HEK293T (cell line): ENCODE results near the gene RBM28.

ENCODE experiments used
- CTCF ChIA-PET: fragments of 350-600 bp; formaldehyde crosslinking; extraction: SDS; loops from one replicate; lab custom pipeline; 2021; ENCODE audit warnings: antibody characterized with exemption, inconsistent platforms; lab: Yijun Ruan, JAX
- POLR2A ChIA-PET: fragments of 350-600 bp; formaldehyde crosslinking; extraction: SDS; loops from one replicate; lab custom pipeline; 2020; ENCODE audit warnings: antibody characterized with exemption, inconsistent platforms; lab: Yijun Ruan, JAX
- DNase-seq: peaks from one replicate; pipeline ENCODE4 v3.0.0; 2012; ENCODE audit warnings: mixed read lengths; ENCODE audit errors: extremely low spot score
- ARNT ChIP-seq: fragments of 450-650 bp; IDR thresholded peaks from 2 replicates; pipeline ENCODE4 v1.6.1; 2017; ENCODE audit warnings: mild to moderate bottlenecking
- BHLHE40 ChIP-seq: fragments of 450-650 bp; IDR thresholded peaks from 2 replicates; pipeline ENCODE4 v1.6.1; 2016; ENCODE audit warnings: mild to moderate bottlenecking, moderate library complexity, borderline replicate concordance
- CTBP1 ChIP-seq: fragments of 450-650 bp; IDR thresholded peaks from 2 replicates; pipeline ENCODE4 v1.6.1; 2016; ENCODE audit warnings: borderline replicate concordance
- ELF4 ChIP-seq: fragments of 450-650 bp; IDR thresholded peaks from 2 replicates; pipeline ENCODE4 v1.6.1; 2017; ENCODE audit warnings: antibody characterized with exemption
- FOXA1 ChIP-seq: fragments of 450-650 bp; IDR thresholded peaks from 2 replicates; pipeline ENCODE4 v1.6.1; 2016; ENCODE audit warnings: mild to moderate bottlenecking
- FOXK2 ChIP-seq: fragments of 450-650 bp; IDR thresholded peaks from 2 replicates; pipeline ENCODE4 v1.6.1; 2016; ENCODE audit warnings: mild to moderate bottlenecking
- FOXM1 ChIP-seq: fragments of 450-650 bp; IDR thresholded peaks from 2 replicates; pipeline ENCODE4 v1.6.1; 2017; ENCODE audit warnings: mild to moderate bottlenecking, borderline replicate concordance
- HDGF ChIP-seq: fragments of 450-650 bp; IDR thresholded peaks from 2 replicates; pipeline ENCODE4 v1.6.1; 2017; ENCODE audit warnings: antibody characterized with exemption, borderline replicate concordance
- L3MBTL2 ChIP-seq: fragments of 450-650 bp; conservative IDR thresholded peaks from 2 replicates; pipeline ENCODE4 v1.6.1; 2016; ENCODE audit warnings: mild to moderate bottlenecking
- LEF1 ChIP-seq: fragments of 450-650 bp; IDR thresholded peaks from 2 replicates; pipeline ENCODE4 v1.6.1; 2017; ENCODE audit warnings: mild to moderate bottlenecking, borderline replicate concordance
- NFRKB ChIP-seq: fragments of 450-650 bp; IDR thresholded peaks from 2 replicates; pipeline ENCODE4 v1.6.1; 2016; ENCODE audit warnings: mild to moderate bottlenecking, moderate library complexity
- PKNOX1 ChIP-seq: fragments of 450-650 bp; IDR thresholded peaks from 2 replicates; pipeline ENCODE4 v1.6.1; 2016
- SP1 ChIP-seq: fragments of 450-650 bp; IDR thresholded peaks from 2 replicates; pipeline ENCODE4 v1.6.1; 2017
- SUZ12 ChIP-seq: fragments of 450-650 bp; IDR thresholded peaks from 2 replicates; pipeline ENCODE4 v1.6.1; 2016; ENCODE audit warnings: mild to moderate bottlenecking
- TARDBP ChIP-seq: fragments of 450-650 bp; IDR thresholded peaks from 2 replicates; pipeline ENCODE4 v1.6.1; 2016
- ZNF384 ChIP-seq: fragments of 450-650 bp; IDR thresholded peaks from 2 replicates; pipeline ENCODE4 v1.6.1; 2016

The RBM28 gene

GRCh38 chr7:128364166-128364870, 20.6 kb upstream of the RBM28 start:
- no peak for TF ChIP-seq SUZ12
- no peak for TF ChIP-seq L3MBTL2
- TF ChIP-seq NFRKB = no peak
- TF ChIP-seq ARNT = no peak
- TF ChIP-seq FOXM1 = no peak
- no peak for TF ChIP-seq ELF4
- TF ChIP-seq ZNF384 = no peak
- no peak for TF ChIP-seq CTBP1
- TF ChIP-seq FOXA1 = no peak
- TF ChIP-seq BHLHE40 = no peak
- no peak for TF ChIP-seq SP1
- no peak for TF ChIP-seq TARDBP
- ChIA-PET CTCF (interaction anchor here (0.6 kb wide), 1 partner anchor 88 kb away, joined by 3 read pairs; no protein-coding TSS in a partner anchor), POLR2A (interaction anchor here (1.0 kb wide), 1 partner anchor 20 kb away, joined by 3 read pairs; the partner anchor contains the start of gene RBM28)
- DNase-seq = no peak

- no peak for DNase-seq
- CTCF ChIA-PET = no interaction called here
- POLR2A ChIA-PET = no interaction called here
- TF ChIP-seq FOXM1 (no peak), TARDBP (no peak), CTBP1 (no peak), HDGF (no peak), LEF1 (no peak), FOXK2 (no peak), ZNF384 (no peak), ELF4 (no peak), SUZ12 (no peak), BHLHE40 (no peak), SP1 (no peak)
Measured at GRCh38 chr7:128363261-128363721, 19.6 kb upstream of the RBM28 start.

GRCh38 chr7:128362670-128363069, 19.0 kb upstream of the RBM28 start:
- no peak for DNase-seq
- CTCF ChIA-PET = interaction anchor here (0.7 to 1.0 kb wide), 2 partner anchors 14 to 19 kb away, joined by 4 to 5 read pairs; no protein-coding TSS in a partner anchor
- POLR2A ChIA-PET = no interaction called here
- TF ChIP-seq HDGF (no peak), BHLHE40 (no peak), FOXA1 (no peak), FOXM1 (no peak), SP1 (no peak)

GRCh38 chr7:128361411-128362379, 18.0 kb upstream of the RBM28 start, which contains the start of gene PRRT4:
PRRT4 (minus strand) TSS chr7:128361690.
- peak; percentile 93 for TF ChIP-seq PKNOX1
- no peak for TF ChIP-seq NFRKB
- TF ChIP-seq L3MBTL2 = no peak
- TF ChIP-seq HDGF = no peak
- TF ChIP-seq ELF4 = no peak
- no peak for TF ChIP-seq BHLHE40
- TF ChIP-seq ZNF384 = no peak
- ChIA-PET POLR2A (interaction anchor here (1.3 kb wide), 1 partner anchor 33 kb away, joined by 3 read pairs; no protein-coding TSS in a partner anchor), CTCF (interaction anchor here (0.7 to 1.0 kb wide), 3 partner anchors 13 to 20 kb away, joined by 4 to 5 read pairs (median 4); no protein-coding TSS in a partner anchor)
- peak; percentile 72 for DNase-seq

GRCh38 chr7:128360359-128360678, 16.6 kb upstream of the RBM28 start:
- POLR2A ChIA-PET = interaction anchor here (1.0 to 1.3 kb wide), 2 partner anchors 17 to 32 kb away, joined by 3 to 4 read pairs; partner anchors contain the start of gene RBM28
- DNase-seq = no peak
- CTCF ChIA-PET = interaction anchor here (0.6 to 1.0 kb wide), 2 partner anchors 13 to 32 kb away, joined by 3 to 4 read pairs; no protein-coding TSS in a partner anchor
- TF ChIP-seq FOXM1 = no peak
- no peak for TF ChIP-seq PKNOX1
- no peak for TF ChIP-seq ZNF384
- no peak for TF ChIP-seq FOXK2
- no peak for TF ChIP-seq NFRKB
- no peak for TF ChIP-seq FOXA1
- TF ChIP-seq HDGF = no peak
- no peak for TF ChIP-seq TARDBP
- TF ChIP-seq BHLHE40 = no peak
- TF ChIP-seq ELF4 = no peak
- TF ChIP-seq CTBP1 = no peak
- no peak for TF ChIP-seq LEF1
- TF ChIP-seq SP1 = no peak
- TF ChIP-seq ARNT = no peak
- TF ChIP-seq L3MBTL2 = no peak
- no peak for TF ChIP-seq SUZ12

- DNase-seq = no peak
- CTCF ChIA-PET = no interaction called here
- TF ChIP-seq ELF4 (no peak), BHLHE40 (no peak), ARNT (no peak)
- POLR2A ChIA-PET = interaction anchor here (1.0 to 1.3 kb wide), 2 partner anchors 16 to 32 kb away, joined by 3 to 4 read pairs; partner anchors contain the start of gene RBM28
Measured at GRCh38 chr7:128359939-128360338, 16.2 kb upstream of the RBM28 start.
